Ovary (tissue), 1 donor: ENCODE results near the gene MOCS1.

Source experiments
- EP300 ChIP-seq: sonication (generic); formaldehyde crosslinking; IDR thresholded peaks from one replicate; pipeline ENCODE4 v1.6.1; 2017; ENCODE audit warnings: antibody characterized with exemption
- POLR2A ChIP-seq: fragments of 450-650 bp; IDR thresholded peaks from one replicate; pipeline ENCODE4 v1.6.1; 2017; ENCODE audit warnings: antibody characterized with exemption, mild to moderate bottlenecking, moderate library complexity

DNA sequence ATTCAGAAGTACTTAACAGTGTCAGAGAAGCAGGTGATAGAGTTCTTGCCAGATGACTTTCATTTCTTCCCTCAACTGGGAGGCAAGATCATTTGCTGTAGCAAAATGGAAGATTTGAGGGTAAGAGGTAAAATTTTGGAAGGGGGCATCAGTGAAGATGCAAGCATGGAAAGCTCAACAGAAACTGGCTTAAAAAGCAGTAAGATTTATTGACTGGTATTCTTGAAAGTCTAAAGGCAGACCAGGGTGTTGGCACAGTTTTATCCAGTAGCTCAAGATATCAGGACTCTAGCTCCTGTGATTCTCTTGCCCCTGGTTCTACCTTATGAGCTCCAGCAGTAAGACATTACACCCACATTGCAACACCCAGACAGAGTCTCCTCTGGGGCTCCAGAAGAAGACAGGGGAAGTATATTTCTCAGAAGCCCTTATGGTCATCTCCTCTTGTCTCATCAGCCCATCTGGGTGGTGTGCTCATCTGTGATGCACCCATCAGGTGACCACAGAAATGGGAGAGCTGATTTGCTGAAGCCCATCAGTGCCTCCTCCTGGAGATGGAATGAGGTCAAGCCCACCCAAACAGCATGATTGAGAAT, 16.0 kb upstream of the MOCS1 start:
- TF ChIP-seq EP300 (no peak), POLR2A (no peak)
